Large intestine (tissue), 3 donors: ENCODE data around the gene TIGD3. TPM values are rescaled to one million over a fixed set of nuclear protein-coding genes. Genes with fewer than 3 reads are reported as not detected.

Source experiments
- DNase-seq, 2 donors: peaks; one replicate each; pipeline versions ENCODE4 v3.0.0 to v3.0.0-alpha.2; 2013
- H3K27ac ChIP-seq: one replicate; pipeline ENCODE4 v1.5.1; 2013; ENCODE audit warnings: low read length
- H3K27me3 ChIP-seq: 2 replicates; pipeline ENCODE4 v1.6.1; 2013; ENCODE audit warnings: low read length; ENCODE audit not compliant: control insufficient read depth, insufficient read depth
- H3K36me3 ChIP-seq: 2 replicates; pipeline ENCODE4 v1.6.1; 2013; ENCODE audit warnings: low read length; ENCODE audit not compliant: control insufficient read depth, insufficient read depth
- H3K4me1 ChIP-seq: one replicate; pipeline ENCODE4 v1.6.1; 2013; ENCODE audit warnings: low read length; ENCODE audit not compliant: control insufficient read depth, insufficient read depth
- H3K4me3 ChIP-seq: one replicate; pipeline ENCODE4 v1.5.1; 2013; ENCODE audit warnings: low read length
- H3K9me3 ChIP-seq: one replicate; pipeline ENCODE4 v1.6.1; 2013; ENCODE audit warnings: mild to moderate bottlenecking, low read depth, low read length, moderate library complexity; ENCODE audit not compliant: control insufficient read depth
- WGBS: methylation state at CpG from one replicate; pipeline ENCODE4 v1.1.5; 2013; ENCODE audit warnings: low lambda C conversion rate; ENCODE audit not compliant: insufficient coverage; 5-methylcytosine and 5-hydroxymethylcytosine counted together
- polyA plus RNA-seq: library from polyadenylated mRNA; unstranded; fragments of 120-200 nt; gene quantifications from one replicate; pipeline ENCODE4 v1.2.1, GENCODE V29; 2013

TIGD3 gene
- polyA plus RNA-seq, 1 donor, result 2.1 TPM

DNA sequence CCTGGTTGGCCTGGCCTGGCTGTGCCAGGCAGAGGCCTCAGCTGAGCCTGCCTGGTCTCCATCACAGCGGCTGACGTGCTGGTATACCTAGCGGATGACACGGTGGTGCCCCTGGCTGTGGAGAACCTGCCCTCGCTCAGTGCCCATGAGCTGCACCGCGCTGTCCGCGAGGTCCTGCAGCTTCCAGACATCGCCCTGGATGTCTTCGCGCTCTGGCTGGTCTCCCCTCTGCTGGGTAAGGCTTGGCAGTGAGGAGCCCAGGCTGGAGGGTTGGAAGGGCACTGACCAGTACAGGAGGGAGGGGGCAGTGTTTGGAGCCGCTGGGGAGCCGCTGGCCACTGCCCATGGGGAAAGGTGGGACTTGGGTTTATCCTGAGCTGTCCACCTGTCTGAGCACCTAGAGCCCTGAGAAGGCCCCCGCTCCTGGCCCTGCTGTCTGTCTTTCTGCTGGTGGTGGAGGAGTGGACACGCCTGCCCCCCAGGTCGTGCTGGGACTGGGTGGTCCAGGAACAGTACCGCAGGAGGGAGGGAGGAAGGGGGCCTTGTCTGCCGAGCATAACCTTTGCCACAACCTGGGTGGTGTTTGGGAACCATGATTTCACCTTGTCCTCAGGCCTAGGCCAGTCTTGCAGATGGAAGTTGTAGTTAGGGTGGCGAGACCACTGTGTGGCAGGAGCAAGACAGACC, 34.9 kb downstream of the TIGD3 start:
- no peak for DNase-seq
- H3K4me1 ChIP-seq, result peaks cover 32% of the 10 kb centered on the region
- no peaks in the 10 kb centered on the region for H3K27me3 ChIP-seq
- no peaks in the 10 kb centered on the region for H3K9me3 ChIP-seq
- H3K36me3 ChIP-seq, result peaks cover 44% of the 10 kb centered on the region
- H3K4me3 ChIP-seq, result no peak overlapping the region
- no CpG with 5 or more reads among the region's 20 CpGs for WGBS
- H3K27ac ChIP-seq, result no peak overlapping the region

DNA sequence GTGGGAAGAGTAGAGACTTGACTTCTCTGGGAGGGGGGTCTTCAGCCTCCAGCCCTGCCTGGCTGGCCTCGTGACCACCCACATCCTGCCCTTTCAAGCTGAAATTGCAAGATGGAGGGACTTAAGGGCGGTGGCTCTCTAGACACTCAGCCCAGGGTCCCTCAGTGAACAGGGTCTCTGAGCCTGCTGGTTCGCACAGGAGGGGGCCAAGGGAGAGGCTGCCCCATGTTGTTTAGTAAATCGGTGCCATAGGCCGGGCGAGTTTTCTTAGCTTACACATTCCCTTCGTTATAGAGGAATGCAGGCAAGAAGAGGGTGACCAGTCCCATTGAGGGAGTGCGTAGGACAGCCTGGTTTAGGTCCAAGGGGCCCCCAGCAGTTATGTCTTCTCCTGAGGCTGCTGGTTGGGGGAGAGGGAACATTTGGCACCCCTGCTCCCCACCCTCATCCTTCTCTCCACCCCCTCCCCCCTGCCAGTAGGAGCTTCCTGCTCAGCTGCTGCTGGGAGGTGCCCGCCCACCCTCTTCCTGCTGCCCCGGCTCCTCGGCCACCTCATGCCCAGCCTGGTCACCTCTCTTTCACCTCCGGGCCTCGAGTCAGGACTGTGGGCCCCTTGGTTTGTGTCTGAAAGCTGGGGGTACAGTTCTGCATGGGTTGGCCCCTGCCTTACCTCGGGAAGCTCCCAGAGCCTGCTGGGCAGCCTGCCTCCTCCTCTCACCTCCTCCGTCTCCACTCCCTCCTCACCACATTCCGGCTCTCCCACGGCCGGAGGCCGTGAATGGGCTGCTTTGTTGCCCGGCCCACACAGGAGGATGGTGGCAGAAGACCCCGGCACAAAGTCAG, 35.8 kb downstream of the TIGD3 start:
- no CpG with 5 or more reads among the region's 21 CpGs for WGBS
- Histone ChIP-seq H3K4me3 (no peak overlapping the region), H3K36me3 (peaks cover 50% of the 10 kb centered on the region), H3K27ac (no peak overlapping the region), H3K4me1 (peaks cover 24% of the 10 kb centered on the region), H3K27me3 (no peaks in the 10 kb centered on the region), H3K9me3 (no peaks in the 10 kb centered on the region)
- no peak for DNase-seq

DNA sequence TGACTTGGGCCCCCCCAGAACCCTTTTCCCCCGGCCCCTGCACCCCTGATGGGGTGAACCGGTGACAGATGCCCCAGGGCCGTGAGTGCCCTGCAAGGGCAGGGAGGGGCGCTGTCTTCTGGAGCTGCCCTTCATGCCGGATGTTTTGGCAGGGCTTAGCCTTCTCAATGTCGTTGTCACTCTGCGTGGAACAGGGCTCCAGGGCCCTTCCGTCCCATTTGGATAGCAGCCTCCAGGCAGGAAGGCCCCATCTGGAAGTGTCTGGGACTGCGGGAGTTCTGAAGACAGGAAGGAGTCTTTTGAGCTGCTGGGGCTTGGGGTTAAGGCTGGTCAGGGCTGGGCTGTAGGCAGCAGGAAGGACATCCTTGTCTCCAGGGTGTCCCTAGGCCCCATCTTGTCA, 36.4 kb downstream of the TIGD3 start:
- H3K27me3 ChIP-seq, result no peaks in the 10 kb centered on the region
- no peaks in the 10 kb centered on the region for H3K9me3 ChIP-seq
- H3K4me3 ChIP-seq, result no peak overlapping the region
- no peak for DNase-seq
- peaks cover 57% of the 10 kb centered on the region for H3K36me3 ChIP-seq
- WGBS, result no CpG with 5 or more reads among the region's 9 CpGs
- H3K27ac ChIP-seq, result no peak overlapping the region
- peaks cover 18% of the 10 kb centered on the region for H3K4me1 ChIP-seq

DNA sequence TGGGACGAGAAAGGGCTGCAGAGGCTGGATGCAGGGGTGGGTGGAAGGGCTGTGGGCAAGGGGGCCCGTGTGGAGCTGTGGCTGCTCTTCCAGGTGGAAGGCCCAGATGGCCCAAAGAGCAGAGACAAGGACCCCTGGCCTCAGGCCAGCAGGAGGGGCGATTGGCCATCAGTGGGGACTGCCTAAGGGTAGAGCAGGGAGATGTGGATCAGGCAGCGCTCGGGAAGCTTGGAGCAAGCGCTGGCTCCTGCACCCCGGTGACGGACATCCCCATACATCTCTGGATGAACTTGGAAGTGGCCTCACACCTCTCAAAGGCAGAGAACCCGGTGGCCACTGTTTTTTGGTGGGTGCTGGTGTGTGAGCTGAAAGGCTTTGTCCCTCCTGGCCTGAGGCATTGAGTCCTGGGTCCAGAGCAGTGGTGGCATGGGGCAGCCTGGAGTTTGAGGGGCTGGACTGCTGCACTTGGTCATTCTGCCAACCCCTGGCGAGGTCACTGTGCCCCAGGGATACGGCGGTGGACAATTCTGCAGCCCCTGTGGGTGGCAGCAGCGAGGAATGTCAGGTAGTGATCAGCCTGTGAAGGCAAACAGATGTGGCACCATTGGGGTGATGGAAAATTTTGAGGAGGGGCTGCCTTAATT, 37.8 kb downstream of the TIGD3 start:
- Histone ChIP-seq H3K27ac (no peak overlapping the region), H3K4me1 (peaks cover 15% of the 10 kb centered on the region), H3K36me3 (peaks cover 69% of the 10 kb centered on the region), H3K9me3 (no peaks in the 10 kb centered on the region), H3K4me3 (no peak overlapping the region), H3K27me3 (no peaks in the 10 kb centered on the region)
- DNase-seq, result no peak
- no CpG with 5 or more reads among the region's 13 CpGs for WGBS

DNA sequence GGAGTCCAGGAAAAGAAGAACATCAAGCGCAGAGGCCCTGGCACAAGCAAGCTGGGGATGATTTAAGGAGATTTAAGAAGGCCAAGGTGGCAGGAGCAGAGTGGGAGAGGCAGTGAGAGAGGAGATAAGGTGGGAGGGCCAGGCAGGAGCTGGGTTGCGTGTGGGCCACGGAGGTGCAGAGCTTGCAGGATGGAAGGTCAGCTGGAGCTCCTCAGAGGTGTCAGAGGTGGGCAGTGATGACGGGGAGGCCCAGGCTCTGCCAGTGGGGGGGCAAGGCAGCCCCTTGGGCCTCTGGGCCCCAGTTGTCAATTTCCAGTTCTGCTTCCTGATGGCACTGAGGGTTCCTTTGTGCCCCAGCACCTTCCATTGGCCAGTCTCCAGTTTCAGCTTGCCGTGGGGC, 38.3 kb downstream of the TIGD3 start:
- Histone ChIP-seq H3K4me1 (peaks cover 15% of the 10 kb centered on the region), H3K9me3 (no peaks in the 10 kb centered on the region), H3K27ac (no peak overlapping the region), H3K36me3 (peaks cover 72% of the 10 kb centered on the region), H3K27me3 (no peaks in the 10 kb centered on the region), H3K4me3 (no peak overlapping the region)
- no CpG with 5 or more reads among the region's 5 CpGs for WGBS
- no peak for DNase-seq

DNA sequence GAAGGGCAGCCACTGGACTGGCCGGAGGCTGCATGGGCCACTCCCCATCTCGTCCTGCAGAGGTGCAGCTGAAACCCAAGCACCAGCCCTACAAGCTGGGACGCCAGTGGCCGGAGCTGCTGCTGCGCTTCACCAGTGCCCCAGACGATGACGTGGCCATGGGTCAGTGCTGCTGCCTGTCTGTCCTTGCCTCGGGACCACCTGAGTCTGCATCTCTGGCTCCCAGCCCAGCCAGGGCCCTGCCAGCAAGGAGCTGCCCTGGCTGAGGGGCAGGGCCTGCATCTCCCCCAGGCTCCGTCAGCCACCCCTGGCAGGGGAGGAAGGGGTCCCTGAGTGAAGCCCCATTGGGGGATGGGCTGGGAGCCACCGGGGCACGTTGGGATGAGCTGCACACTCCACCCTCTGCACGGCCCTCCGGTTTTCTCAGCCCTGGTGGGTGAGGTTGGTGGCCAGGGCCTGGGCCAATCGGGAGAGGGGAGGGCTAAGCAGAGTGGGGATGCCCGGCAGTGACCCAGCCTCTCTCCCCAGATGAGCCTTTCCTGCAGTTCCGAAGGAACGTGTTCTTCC, 39.0 kb downstream of the TIGD3 start:
- Histone ChIP-seq H3K27ac (no peak overlapping the region), H3K36me3 (peaks cover 79% of the 10 kb centered on the region), H3K9me3 (no peaks in the 10 kb centered on the region), H3K4me1 (peaks cover 8% of the 10 kb centered on the region), H3K27me3 (no peaks in the 10 kb centered on the region), H3K4me3 (no peak overlapping the region)
- DNase-seq, result no peak
- WGBS, result no CpG with 5 or more reads among the region's 17 CpGs

DNA sequence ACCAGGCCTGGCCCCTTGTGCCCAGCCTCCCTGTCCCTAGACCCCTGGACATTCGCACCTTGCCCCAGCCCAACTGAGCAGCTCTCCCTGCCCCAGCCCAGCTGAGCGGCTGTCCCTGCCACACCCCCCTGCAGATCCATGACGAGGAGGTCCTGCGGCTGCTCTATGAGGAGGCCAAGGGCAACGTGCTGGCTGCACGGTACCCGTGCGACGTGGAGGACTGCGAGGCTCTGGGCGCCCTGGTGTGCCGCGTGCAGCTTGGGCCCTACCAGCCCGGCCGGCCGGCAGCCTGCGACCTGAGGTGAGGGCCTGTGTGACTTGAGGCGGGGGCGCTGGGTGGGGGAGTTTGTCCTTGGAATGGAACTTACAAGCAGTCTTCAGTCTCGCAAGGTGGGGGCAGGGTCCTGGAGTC, 39.6 kb downstream of the TIGD3 start:
- peaks cover 3% of the 10 kb centered on the region for H3K4me1 ChIP-seq
- H3K27ac ChIP-seq, result no peak overlapping the region
- H3K36me3 ChIP-seq, result peaks cover 81% of the 10 kb centered on the region
- no peaks in the 10 kb centered on the region for H3K9me3 ChIP-seq
- WGBS, result no CpG with 5 or more reads among the region's 20 CpGs
- H3K4me3 ChIP-seq, result no peak overlapping the region
- no peak for DNase-seq
- H3K27me3 ChIP-seq, result no peaks in the 10 kb centered on the region

DNA sequence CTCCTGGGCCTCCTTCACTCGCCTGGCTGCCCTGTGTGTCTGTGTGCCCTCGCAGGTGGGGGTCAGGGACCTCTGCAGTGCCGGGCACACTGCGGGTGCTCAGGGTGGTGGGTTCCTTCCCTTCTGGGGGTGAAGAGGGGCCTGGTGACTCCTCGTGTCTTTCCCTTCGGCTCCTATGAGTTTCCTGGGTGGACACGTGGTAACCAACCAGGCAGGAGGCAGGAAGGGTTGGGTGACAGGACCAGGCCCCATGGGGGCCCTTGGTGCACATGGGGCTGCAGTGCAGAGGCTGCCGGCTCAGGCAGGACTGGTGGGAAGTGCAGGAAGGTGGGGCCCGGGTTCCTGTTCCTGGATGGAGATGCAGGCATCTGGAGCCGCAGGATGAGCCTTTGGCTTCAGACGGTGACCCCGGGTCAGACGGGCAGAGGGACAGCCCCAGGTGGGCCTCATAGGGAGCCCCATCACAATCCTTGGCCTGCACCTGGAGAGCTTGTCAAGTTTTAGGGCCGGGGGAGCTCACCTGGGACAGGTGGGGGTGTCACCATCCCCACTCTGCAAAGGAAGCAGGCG, 41.5 kb downstream of the TIGD3 start:
- no peak overlapping the region for H3K4me3 ChIP-seq
- no peaks in the 10 kb centered on the region for H3K27me3 ChIP-seq
- peaks cover 12% of the 10 kb centered on the region for H3K4me1 ChIP-seq
- no peaks in the 10 kb centered on the region for H3K9me3 ChIP-seq
- no CpG with 5 or more reads among the region's 15 CpGs for WGBS
- DNase-seq, result no peak
- peaks cover 86% of the 10 kb centered on the region for H3K36me3 ChIP-seq
- no peak overlapping the region for H3K27ac ChIP-seq

DNA sequence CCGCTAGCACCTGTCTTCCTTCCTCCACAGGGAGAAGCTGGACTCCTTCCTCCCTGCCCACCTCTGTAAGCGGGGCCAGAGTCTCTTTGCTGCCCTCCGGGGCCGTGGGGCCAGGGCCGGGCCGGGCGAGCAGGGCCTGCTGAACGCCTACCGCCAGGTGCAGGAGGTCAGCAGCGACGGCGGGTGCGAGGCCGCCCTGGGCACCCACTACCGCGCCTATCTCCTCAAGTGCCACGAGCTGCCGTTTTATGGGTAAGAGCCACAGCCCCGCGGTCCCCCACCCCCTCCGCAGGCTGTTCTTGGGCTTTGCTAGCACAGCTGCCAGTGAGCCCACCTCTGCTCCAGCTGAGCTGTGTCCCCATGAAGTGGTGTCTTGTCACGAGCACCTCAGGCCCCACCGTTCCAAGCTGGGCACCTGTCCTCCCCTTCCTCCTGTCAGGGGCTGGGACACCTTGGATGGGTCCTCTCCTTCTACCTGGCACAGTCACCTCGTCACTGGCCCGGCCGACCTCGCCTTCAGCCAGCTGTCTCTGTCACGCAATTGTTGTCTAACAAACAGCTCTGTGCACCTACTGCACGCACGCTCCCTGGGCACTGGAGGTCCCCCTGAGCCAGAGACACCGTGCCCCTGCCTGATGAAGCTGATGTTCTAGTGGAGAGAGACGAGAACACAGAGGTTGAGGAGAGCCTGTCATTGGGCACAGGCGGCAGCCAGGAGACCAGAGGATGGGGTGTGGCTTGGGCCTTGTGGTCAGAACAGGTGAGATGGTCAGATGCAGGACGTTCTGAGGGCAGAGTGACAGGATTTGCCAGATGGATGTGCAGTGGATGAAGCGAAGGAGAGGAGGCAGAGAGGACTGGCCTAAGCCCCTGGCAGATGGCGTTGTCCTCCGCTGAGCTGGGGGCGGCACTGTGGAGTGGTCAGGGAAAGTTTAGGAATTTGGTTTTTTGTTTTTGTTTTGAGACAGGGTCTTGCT, 42.5 kb downstream of the TIGD3 start:
- no CpG with 5 or more reads among the region's 38 CpGs for WGBS

More for the DNA sequence above, 42.5 kb downstream of the TIGD3 start:
- peaks cover 78% of the 10 kb centered on the region for H3K36me3 ChIP-seq
- no peak overlapping the region for H3K27ac ChIP-seq
- no peak for DNase-seq
- peaks cover 19% of the 10 kb centered on the region for H3K4me1 ChIP-seq
- no peak overlapping the region for H3K4me3 ChIP-seq
- no peaks in the 10 kb centered on the region for H3K9me3 ChIP-seq
- H3K27me3 ChIP-seq, result no peaks in the 10 kb centered on the region
